DOHH2 (cell line): ENCODE measurements around the gene KCNMA1.

ENCODE experiments used
- EZH2phosphoT487 ChIP-seq: fragments of 200-600 bp; sonication (generic); IDR thresholded peaks from 2 replicates; pipeline ENCODE4 v1.6.1; 2017; ENCODE audit warnings: borderline replicate concordance, mild to moderate bottlenecking, antibody characterized with exemption, low read length, moderate library complexity, mixed read lengths
- TF ChIP-seq, protein P1 (sequence below): fragments of 200-600 bp; sonication (generic); IDR thresholded peaks from one replicate; pipeline ENCODE4 v1.5.1; 2014; ENCODE audit warnings: antibody characterized with exemption, mild to moderate bottlenecking, low read depth, low read length; ENCODE audit not compliant: poor library complexity, severe bottlenecking

DNA sequence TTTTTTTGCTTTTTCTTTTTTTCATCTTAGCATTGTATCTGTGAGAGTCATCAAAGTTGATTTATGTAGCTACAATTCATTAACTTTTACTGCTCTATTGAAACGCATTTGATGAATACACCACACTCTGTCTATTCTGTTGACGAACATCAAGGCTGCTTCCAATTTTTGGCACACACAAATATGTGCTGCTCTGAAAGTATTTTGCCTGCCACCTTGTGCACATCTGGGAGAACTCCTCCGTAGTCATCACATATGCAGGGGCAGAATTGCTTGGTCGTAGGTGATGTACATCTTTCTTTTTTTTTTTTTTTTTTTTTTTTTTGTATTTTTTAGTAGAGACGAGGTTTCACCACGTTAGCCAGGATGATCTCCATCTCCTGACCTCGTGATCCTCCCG is 796.8 kb downstream of the KCNMA1 start:
- TF ChIP-seq, protein P1, sequence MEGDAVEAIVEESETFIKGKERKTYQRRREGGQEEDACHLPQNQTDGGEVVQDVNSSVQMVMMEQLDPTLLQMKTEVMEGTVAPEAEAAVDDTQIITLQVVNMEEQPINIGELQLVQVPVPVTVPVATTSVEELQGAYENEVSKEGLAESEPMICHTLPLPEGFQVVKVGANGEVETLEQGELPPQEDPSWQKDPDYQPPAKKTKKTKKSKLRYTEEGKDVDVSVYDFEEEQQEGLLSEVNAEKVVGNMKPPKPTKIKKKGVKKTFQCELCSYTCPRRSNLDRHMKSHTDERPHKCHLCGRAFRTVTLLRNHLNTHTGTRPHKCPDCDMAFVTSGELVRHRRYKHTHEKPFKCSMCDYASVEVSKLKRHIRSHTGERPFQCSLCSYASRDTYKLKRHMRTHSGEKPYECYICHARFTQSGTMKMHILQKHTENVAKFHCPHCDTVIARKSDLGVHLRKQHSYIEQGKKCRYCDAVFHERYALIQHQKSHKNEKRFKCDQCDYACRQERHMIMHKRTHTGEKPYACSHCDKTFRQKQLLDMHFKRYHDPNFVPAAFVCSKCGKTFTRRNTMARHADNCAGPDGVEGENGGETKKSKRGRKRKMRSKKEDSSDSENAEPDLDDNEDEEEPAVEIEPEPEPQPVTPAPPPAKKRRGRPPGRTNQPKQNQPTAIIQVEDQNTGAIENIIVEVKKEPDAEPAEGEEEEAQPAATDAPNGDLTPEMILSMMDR = no peak
- TF ChIP-seq EZH2phosphoT487 = no peak
